ENCODE data around the gene LAMC2. TPM values are rescaled to one million over a fixed set of nuclear protein-coding genes. Genes with fewer than 3 reads are reported as not detected.

Gene LAMC2
- polyA plus RNA-seq, 12 donors = 2.2 to 12.9 (median 3.0) TPM; not detected in 1

GRCh38 chr1:183214021-183214970 is 28.2 kb downstream of the LAMC2 start:
- no peak for DNase-seq

GRCh38 chr1:183215076-183215720 is 29.1 kb downstream of the LAMC2 start:
- no peak for DNase-seq

DNA sequence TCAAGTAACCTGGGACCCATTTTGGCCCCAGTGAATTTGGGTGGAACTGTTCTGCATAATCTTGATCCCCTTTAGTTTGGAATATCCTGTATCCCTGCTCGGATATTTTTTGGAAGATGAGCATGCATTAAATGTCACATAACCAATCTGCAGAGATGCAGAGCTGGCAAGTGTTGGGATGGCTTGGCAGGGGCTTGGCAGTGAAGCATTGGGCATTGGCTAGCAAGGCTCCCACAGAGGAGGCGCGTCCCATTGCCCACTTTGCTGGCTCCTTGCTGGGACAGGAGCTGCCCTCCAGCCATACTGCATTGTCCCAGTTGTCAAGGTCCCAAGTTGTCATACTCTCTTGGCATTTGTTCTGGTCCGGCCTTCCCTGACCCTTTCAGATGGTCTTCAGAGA is 29.9 kb downstream of the LAMC2 start:
- no peak for DNase-seq

GRCh38 chr1:183218027-183218618 is 32.1 kb downstream of the LAMC2 start:
- DNase-seq = no peak

DNA sequence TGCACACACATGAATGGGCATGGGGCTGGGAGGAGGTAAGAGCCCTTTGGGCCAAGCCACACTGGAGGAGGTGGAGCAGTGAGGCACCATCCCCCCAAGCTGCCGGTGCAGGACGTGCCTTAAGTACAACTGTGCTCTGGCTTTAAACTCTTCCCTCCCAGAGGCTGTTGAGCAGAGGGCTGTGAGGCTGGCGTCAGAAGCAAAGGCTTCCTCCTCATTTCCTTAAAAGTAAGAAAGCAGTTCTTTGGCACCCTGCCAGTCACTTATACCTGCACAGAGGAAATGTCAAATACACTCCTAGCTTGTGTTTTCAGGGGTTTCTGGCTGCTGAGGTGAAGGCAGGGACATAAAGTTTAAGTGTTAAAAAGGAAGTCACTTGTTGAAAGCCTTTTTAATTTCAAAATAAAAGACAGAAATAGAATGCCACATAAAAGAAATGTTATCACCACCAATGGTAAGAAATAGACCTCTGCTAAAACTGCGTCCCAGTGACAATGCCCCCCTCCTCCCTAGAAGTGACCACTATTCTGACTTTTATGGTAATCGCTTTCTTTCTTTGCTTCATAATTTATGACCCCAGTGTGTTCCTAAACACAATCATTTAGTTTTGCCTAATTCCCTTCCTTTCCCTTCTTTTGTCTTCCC is 33.0 kb downstream of the LAMC2 start:
- no peak for DNase-seq

DNA sequence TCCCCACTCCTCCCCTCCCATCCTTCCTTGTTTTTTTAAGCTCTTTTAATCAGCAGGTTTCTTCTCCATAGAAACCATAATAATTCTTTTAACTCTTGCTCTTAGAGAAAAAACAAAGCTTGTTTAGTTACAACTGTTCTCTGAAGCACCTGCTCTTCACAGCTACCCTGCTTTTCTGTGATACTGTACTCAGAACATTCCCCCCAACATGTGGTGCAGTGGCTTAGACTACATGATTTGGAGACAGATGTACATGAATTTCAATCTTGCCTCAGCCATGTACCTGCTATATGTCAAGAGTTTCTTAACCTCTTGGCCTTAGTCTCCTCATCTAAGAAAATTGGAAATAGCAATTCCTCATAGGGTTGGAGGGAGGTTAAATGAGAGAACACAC is 33.5 kb downstream of the LAMC2 start:
- no peak for DNase-seq

DNA sequence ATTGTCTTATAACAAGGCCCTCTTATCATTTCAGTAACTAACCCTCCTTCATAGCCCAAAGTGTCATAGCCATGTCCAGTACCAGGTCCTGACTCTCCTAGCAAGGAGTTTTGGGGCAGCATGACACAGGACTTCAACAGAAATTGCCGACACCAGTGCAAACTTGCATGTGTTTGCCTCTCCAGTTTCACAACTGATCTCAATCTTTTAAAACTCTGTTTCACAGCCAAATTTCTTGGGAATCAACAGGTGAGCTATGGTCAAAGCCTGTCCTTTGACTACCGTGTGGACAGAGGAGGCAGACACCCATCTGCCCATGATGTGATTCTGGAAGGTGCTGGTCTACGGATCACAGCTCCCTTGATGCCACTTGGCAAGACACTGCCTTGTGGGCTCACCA is 36.8 kb downstream of the LAMC2 start:
- DNase-seq = no peak

GRCh38 chr1:183223467-183223866 is 37.4 kb downstream of the LAMC2 start:
- no peak for DNase-seq

DNA sequence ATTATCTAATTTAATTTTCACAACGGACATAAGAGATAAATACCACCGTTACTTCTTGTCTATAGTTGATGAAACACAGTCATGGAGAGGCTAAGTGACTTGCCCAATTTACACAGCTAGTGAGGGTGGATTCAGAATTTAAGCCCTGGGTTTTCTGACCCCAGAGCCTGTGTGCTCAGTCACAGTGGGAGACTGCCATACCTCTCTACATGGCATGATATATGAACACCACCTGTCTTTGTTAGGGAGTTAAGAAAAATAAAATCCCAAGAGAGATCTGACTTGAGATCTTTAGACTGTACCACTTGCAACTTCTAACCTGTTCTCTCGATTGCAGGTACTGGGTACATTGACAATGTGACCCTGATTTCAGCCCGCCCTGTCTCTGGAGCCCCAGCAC is 40.3 kb downstream of the LAMC2 start:
- DNase-seq = no peak

DNA sequence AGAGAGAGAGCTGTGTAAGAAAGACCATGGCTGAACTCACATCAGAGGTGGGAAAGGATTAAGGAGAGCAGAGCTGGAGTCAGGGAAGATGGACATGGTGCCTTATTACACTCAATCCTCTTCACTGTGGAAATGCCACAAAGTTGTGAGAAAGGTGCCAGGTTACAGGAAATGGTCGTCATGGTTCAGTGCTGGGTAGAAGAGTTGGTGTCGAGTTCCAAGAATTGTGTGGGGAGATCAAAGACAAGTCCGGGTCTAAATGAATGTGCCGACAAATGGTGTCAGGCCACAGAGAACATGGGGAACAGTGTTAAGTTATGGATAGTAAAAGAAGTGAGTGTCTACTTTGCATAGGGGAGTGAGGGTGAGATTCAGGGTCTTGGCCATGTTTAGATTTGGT is 40.9 kb downstream of the LAMC2 start:
- DNase-seq = no peak

GRCh38 chr1:183227422-183228346 is 41.6 kb downstream of the LAMC2 start:
- no peak for DNase-seq

DNA sequence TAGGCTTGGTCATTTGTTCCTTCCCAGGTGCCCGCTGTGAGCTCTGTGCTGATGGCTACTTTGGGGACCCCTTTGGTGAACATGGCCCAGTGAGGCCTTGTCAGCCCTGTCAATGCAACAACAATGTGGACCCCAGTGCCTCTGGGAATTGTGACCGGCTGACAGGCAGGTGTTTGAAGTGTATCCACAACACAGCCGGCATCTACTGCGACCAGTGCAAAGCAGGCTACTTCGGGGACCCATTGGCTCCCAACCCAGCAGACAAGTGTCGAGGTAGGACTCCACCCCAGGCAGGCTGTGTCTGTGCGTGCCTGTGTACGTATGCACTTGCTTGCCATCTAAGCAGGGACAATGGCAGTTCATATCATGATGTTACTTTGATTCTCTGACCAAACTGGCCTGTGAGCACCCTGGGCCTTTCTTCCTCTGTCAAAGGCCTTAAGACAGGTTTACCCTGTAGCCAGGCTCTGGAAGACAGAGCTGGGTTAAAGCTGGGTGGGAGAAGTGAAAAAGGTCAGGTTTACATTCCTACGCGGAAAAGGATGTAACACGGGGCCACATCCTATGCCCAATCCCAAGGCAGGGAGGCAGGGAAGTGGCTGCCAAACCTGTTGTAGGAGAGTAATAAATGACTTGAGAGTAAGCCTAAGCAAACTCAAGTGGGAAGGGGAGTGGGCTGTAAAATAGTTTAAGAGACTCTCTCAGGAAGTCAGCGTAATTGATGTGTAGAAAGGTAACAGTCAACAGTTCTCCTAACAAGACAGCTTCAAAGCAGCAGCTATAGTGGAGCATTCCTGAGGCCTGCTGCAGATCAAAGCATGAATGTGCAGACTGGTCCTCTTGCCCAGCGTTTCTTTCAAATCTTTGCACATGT is 42.5 kb downstream of the LAMC2 start:
- DNase-seq = no peak

- no peak for DNase-seq
Observed at GRCh38 chr1:183230413-183230812, 44.3 kb downstream of the LAMC2 start.

DNA sequence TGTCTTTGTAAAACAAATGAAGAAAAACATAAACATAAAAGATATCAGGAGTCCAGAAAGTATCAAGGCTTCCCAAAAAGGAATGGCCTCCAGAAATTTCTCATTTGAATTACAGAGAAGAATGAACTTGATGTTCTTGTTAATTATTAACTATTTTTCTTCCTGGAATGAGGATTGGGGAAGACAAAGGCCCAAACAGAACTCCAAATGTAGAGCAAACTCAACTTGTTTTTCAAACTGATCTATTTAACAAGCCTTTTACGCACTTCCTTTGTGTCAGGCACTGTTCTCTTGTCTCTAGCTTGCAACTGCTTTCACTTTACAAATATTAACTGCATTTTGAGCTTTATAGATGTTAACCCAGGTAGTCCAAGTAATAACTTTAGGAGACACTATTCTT is 45.5 kb downstream of the LAMC2 start:
- DNase-seq = no peak

- no peak for DNase-seq
Observed at GRCh38 chr1:183233113-183233512, 47.0 kb downstream of the LAMC2 start.

- DNase-seq = peak; percentile 90
Observed at GRCh38 chr1:183234660-183235476, 48.8 kb downstream of the LAMC2 start.

DNA sequence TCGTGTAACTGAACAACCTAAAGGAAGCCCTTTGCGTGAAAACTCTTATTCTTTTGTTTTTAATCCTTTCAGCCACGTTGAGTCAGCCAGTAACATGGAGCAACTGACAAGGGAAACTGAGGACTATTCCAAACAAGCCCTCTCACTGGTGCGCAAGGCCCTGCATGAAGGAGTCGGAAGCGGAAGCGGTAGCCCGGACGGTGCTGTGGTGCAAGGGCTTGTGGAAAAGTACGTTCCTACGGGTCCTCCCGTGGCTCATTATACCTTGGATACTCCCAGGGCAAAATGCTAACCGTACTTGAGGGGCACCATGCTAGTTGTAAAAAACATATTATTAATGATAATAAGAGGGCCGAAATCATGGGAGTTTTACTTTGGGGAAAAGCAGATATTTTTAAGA is 49.4 kb downstream of the LAMC2 start:
- no peak for DNase-seq

- no peak for DNase-seq
Observed at GRCh38 chr1:183236158-183236725, 50.2 kb downstream of the LAMC2 start.

- DNase-seq = no peak
Observed at GRCh38 chr1:183237046-183237445, 51.0 kb downstream of the LAMC2 start.
